ENCODE results near the gene ZNF319.

ZNF319 gene

GRCh38 chr16:58036943-58037342, 36.5 kb upstream of the ZNF319 start:
- no peak for DNase-seq

DNA sequence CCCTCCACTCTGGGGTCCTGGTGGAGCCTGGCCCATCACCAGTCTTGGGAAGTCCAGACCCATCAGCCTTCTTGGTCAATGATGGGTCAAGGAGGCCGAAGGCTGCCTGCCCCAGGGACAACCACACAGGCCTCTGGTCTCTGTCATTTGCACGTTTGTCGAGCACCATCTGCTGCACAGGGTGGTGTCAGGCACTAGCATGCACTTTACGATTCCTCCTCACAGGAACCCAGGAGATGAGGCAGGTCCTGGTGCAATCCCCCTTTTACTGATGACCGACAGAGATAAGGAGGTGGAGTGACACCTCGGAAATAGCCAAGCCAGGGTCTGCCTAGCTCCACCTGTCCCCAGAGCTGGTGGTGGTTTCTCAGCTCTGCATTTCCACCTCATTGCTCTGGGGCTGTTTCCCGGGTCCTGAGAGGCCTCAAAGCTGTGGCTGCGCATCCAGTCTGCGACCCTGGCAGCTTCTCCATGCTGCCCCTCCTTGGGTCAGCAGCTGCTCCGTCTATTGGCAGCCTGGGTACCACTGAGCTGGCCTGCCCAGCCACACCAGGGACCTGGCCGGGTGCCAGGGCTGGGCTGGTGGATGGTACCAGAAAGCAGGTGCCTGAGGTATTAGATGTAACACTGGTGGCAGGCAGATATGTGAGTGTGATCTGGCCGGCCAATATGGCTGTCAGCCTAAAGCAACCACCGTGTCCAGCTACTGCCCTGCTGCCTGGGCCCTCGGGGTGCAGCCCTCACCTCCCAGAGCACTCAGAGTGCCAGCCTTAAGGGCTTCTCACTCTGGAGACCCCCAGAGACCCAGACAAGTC, 35.1 kb upstream of the ZNF319 start:
- DNase-seq = no peak

GRCh38 chr16:58034774-58035173, 34.3 kb upstream of the ZNF319 start:
- no peak for DNase-seq

GRCh38 chr16:58034128-58034685, 33.7 kb upstream of the ZNF319 start:
- no peak for DNase-seq

GRCh38 chr16:58032710-58033293, 32.3 kb upstream of the ZNF319 start:
- no peak for DNase-seq

- no peak for DNase-seq
Measured at GRCh38 chr16:58031016-58031800, 30.7 kb upstream of the ZNF319 start.

DNA sequence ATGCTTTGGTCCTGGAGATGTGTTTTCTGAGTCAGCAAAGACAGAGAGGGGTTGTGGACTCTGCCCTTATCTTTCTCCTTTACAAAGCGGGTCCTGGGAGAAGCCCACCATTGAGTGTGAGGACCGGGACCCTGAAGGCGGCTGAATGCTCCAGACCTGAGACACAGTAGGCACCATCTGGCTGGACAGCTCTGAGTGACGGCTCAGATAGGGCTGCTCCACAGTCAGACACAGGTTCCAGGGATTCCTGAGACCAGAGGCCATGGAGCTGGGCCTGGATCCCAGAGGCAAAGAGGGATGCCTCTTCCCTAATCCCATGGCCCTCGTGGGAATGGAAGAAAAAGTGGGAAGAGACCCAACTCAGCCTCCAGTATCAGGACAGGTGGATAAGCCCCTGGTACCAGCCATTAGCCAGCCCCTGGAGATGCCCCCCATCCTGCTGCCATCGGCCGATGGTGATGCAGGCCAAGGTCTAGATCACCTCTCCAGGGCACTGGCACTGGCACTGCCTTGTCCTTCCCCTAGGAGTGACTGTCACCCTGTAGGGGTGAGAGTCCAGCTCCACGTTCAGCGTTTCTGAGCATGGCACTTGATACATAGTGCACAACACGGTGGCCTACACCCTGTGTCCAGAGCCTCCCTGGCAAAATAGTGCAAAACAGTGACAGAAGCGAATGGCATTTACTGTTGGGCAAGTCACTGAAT, 29.8 kb upstream of the ZNF319 start:
- no peak for DNase-seq

DNA sequence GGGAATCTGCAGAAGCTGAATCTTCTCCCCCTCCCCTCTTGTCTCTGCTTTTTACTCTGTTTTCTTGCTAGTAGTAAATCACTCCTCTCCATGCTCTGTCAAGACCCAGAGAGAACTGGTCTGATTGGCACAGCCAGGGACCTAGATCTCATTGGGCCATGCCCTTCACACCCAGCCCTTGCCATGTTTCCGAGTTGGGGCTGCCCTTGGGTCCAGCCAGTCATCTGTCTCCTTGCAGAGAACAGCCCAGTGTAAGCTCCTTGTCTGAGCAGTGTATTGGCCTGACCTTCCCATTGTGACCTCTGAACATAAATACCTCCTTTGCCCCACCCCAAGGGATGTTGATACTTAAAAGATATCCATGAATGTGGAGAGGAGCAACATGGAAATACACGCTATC, 28.9 kb upstream of the ZNF319 start:
- no peak for DNase-seq

DNA sequence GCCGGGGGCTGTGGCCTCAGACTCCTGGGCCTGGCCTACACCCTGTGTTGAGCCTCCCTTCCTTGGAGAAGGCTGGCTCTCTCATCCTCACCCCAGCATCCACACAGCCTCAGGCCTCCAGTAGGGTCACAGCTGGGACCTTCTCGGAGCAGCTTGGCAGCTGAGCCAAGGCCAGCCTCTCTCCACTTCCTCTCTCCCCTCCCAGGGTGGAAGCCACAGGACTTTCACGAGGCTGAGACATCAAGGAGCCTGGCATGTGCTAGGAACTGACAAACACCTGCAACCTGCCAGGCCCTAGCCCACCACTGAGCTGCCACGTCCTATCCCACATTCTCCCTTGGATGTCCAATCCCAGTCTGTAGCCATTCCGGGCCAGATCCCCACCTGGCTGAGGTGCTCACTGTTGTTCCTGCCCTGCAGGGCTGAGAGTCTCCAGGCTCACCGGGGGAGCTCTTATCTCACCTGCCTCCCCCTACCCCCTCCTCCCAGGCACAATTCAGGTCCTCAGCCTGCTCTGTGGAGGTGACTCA, 28.1 kb upstream of the ZNF319 start:
- no peak for DNase-seq

DNA sequence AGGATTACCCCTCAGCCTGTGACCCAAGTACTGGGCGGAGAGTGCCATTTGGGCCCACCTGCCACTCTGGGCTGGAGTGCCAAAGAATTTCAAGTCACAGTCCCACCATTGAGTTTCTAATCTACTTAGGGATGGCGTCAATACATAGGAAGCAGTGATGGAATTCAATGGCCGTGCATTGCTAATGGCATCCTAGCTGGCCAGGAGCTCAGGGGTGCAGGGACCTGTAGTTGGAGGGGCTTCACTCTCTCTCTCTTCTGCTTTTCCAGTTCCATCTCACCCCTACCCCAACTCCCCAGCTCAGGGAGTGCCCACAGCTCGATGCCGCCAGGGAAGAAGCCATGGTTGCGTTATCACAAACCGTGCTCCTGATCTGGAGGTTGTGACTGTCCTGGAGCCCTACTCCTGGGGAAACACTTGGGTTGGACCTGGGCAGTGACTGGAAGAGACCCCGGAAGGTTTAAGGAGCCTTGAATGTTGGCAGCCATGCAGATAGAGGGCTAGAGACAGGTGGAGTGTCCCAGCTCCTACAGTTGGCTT, 27.5 kb upstream of the ZNF319 start:
- no peak for DNase-seq

DNA sequence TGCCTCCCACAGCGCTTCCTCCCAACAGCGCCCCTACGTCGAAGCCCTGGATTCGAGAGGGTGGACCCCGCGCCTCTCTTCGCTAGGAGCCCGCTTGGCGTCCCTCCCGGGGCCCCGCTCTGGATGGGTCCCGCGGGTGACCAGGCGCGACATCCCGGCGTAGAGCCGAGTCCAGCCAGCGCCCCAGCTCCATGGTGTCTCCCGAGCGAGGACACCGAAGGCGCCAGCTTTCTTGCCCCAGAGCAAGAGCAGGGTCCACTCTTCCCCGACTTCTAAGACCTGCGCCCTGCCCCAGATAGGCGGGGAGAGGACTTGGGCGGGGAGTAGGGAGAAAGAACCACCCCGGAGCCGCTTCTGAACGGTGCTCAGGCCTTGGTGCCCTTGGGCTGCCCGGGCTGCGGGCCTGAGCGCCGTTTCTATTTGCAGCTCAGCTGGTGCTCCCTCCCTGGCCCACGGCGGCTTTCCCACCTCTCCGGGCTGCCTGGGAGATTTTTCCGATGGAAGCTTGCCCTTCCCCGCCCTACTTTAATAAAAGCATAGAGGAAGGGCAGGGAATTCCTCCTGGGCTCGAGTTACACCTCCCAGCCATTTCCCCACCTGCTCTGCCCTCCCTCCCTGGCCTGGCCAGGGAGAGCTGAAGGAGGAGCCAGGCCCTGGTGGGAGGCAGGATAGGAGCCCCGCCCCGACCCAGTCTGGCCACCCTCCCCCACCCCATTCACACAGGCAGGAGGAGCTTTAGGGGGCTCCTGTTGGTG, 26.9 kb upstream of the ZNF319 start:
- no peak for DNase-seq

DNA sequence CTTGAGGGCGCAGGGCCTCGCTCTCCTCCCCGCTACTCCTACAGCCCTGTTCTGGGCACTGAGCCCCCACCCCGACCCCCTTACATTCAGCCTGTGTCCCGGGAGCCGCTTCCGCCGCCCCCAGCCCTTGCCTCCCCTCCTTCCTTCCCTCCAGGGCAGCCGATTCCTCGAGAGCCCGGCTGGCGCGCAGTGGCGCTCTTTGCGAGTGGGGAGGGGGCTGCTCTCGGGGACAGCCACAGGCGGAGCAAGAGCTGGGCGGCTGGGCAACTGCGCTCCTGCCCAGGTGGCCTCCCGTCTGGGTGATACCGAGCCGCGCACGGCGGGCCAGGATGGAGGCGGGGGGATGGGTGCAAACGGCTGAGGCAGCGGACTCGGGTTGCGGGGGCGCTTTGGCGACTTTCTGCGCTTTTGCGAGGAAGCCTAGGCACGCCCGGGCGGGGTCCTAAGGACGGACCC, 26.3 kb upstream of the ZNF319 start:
- no peak for DNase-seq

DNA sequence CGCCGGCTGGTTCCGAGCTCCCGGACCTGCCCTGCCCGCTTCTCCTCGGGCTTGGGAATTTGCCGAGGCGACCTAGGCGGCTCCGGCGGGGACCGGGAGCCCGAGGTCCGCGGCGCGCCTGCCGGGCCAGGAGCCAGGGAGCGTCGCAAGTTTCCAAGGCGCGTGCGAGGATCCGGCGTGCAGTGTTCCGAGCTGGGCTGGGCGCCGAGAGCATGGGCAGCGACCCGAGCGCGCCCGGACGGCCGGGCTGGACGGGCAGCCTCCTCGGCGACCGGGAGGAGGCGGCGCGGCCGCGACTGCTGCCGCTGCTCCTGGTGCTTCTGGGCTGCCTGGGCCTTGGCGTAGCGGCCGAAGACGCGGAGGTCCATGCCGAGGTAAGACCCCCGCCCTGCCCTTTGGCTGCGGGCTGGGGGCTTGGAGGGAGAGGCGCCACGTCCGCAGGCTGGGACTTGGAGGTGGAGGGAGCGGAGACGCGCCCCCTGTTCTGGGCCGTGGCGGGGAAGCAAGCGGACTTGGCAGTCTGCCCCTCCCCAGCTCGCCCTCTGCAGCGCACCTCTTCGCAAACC, 25.8 kb upstream of the ZNF319 start:
- DNase-seq = peak; percentile 26

DNA sequence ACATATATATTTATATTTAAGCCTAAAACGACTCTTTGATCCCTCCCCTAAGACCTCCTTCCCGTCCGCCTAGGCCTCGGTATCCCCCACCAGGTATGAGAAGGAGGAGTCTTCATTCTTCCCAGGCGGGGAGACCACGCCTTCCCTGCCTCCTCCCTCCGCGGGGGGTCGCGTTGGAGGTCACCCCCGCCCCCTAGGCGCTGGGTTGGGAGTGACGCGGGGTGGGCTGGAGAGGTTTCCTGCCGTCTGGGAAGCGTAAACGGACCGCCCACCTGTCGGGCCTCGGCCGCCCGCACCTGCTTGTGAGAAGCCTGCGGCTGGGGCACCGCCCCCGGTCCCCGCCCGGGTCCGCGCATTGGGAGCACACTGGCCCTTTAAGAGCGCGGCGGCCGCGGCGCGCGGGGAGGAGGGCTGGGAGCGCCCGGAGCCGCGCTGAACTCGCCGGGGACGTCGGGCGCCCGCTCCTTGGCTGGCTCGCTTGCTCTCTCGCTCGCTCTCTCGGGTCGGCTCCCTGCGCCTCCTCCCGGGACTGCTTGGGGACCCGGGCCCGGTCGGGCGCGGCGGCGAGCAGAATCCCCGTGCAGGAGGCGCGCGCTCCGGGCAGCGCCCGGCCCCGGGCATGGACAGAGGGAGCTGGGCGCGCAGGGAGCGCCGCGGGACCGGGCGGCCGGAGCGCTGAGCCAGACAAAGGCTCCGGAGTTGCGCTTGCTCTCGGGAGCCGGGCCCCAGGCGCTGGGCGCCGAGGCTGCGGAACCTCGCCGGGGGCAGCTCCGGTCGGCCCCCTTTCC, 25.1 kb upstream of the ZNF319 start, which contains the start of gene MMP15:
Gene MMP15, plus strand, starts transcription at position 404 of the 788 bp plus-strand sequence. CDS start 597 bp downstream, outside the sequence.
- peak; percentile 71 for DNase-seq

DNA sequence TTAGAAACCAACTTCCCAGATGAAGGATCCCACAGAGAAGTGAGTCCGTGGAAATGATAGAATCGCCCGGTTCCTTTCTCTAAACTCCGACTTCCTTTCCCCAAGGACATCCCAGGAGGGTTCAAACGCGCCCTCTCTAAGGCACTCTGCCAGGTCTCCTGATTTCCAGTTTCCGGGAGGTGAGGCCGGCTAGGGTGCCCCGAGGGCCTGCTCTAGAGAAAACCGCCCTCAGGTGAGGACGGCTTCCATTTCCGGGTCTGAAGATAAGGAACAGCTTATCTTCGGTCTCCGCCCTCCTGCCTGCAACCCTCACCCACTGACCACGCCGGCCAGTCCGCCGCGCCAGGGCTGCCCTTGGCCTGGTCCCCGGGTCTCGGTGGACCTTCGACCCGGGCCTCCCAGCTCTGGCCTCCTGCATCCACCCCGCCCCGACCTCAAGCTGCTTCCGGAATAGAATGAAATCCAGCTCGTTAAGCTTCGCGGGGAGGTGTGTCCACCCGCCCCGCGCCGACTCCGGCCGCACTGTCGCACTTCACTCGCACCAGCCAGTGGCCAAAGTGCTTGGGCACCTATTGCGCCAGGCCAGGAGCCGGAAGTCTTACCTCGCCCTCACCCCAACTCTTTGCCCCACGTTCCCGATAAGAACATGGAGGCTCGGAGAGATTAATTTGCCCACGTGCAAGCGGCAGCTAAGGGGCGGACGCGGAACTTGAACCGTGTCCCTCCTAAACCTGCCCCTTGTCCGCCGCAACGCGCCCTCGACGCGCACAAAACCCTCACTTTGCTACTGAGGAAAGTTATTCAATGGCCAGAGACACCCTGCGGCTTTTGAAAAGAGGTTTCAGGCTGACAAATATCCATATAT, 24.2 kb upstream of the ZNF319 start:
- peak; percentile 26 for DNase-seq

GRCh38 chr16:58022601-58023371, 22.3 kb upstream of the ZNF319 start:
- no peak for DNase-seq

DNA sequence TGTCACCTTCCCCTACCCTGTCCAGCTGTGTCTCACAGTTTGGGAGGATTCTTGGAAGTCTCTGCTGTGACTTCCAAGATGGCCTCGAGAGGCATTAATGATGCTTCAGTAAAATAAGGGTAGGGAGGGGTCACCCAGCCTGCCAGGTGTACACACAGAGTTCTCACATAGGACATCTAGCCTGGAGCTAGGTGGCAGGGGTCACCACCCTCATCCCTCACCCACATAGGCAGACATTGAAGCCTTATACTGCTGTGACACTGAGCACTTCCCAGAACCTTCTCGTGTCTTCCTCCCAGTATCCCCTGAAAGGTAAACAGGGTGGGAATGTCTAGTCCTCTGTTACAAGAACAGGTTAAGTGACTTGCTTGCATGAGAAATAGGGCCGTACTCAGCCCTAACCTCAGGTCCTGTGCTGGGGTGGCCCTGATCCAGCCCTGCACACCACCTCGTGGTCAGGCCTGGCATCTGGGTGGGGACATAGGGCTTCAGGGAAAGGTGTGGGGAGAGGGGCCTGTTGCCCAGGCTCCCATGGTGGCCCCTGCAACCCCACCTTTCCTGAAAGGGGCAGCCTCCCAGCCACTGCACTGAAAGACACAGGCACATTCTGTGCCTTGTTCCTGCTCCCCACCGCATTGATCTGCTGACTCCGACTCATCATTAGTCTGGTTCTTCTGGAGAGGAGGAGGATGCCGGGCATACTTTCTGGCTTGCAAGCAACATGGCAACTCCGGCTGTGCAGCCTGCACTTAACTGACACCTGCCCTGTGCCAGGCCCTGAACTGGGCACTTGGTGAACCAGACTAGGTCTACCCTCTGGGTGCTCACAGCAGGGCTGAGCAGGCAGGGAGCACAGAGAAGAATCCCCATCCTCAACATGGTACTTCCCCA, 21.4 kb upstream of the ZNF319 start:
- DNase-seq = no peak
